DMS53 (cell line): ENCODE results near the gene SAP30BP.
"Not testable (repeated sequence)": the region's sequence is repeated elsewhere in the genome, so short reads cannot be mapped to it uniquely, and the experiment has no call there.

ENCODE experiments used
- DNase-seq: peaks from one replicate; lab custom pipeline; 2025; lab: John Stamatoyannopoulos, UW

SAP30BP gene

DNA sequence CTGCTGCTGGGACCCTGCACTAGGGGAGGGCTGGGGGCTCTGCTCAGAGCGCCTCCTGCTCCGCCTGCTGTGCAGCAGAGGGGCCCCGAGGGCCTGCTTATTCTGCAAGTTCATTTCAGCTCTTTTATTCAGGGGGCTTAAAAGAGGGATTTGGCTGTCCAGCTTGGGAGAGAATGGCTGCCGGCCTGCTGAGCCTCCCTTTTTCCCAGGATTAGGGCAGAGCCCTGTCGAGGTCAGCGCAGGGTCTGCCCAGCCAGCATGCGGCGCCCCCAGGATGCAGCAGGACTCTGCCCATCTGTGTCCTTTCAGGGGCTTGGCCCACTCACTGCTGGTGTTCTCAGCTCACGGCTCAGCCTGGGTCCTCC is 32.8 kb upstream of the SAP30BP start:
- no peak for DNase-seq

- peak; percentile 31 for DNase-seq
Measured at GRCh38 chr17:75634754-75635609, 32.2 kb upstream of the SAP30BP start.

GRCh38 chr17:75635610-75636202 is 31.4 kb upstream of the SAP30BP start:
- DNase-seq: peak; percentile 27

GRCh38 chr17:75636381-75637142 is 30.6 kb upstream of the SAP30BP start:
- no peak for DNase-seq

DNA sequence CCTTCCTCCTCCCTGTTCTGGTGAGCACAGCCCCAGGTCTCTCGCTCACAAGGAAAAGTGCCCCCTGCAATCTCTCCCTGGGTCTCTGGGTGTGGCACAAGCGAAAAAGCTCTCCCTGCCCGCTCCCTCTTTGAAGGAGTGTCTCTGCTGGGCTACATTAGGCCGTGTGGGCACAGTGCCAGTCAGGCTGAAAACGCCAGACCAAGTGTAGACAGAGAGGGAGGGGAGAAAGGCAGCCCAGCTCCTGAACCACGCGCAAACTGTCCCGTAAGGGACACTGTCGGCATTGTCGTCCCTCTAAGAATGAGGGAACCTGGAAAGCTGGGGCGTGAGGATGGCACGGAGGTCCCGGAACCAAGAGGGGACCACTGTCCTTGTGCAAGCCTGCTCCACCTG is 30.0 kb upstream of the SAP30BP start:
- no peak for DNase-seq

GRCh38 chr17:75637551-75637950 is 29.6 kb upstream of the SAP30BP start:
- DNase-seq: no peak

DNA sequence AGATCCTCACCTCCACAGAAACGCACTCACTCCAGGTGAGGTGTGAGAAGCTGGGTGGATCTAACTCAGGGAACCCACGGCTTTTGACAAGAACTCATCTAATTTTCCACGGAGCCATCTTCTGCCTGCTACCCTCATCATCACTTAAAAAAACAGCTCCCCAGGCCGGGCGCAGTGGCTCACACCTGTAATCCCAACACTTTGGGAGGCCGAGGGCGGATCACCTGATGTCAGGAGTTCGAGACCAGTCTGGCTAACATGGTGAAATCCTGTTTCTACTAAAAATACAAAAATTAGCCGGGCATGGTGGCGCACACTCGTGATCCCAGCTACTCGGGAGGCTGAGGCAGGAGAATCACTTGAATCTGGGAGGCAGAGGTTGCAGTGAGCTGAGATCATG is 29.1 kb upstream of the SAP30BP start:
- not testable (repeated sequence) for DNase-seq

DNA sequence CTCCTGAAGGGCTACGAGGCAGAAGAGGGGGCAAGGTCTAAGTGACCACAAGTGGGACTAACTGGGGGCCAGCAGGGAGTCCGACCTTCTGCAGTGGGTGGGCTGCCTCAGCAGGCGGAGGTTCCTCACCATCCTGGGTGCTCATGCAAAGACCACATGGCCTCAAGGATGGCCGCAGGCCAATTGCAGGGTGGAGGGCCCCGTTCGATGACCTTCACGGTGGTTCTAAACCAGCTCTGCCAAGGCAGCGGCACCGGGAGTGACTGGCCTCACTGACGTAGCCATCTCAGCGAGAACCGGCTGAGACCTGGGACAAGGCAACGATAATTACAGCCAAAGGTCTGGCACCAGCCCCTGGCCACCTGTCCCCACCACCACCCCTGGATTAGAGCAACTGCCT is 28.2 kb upstream of the SAP30BP start:
- no peak for DNase-seq

- peak; percentile 51 for DNase-seq
Measured at GRCh38 chr17:75639327-75639726, 27.8 kb upstream of the SAP30BP start.

DNA sequence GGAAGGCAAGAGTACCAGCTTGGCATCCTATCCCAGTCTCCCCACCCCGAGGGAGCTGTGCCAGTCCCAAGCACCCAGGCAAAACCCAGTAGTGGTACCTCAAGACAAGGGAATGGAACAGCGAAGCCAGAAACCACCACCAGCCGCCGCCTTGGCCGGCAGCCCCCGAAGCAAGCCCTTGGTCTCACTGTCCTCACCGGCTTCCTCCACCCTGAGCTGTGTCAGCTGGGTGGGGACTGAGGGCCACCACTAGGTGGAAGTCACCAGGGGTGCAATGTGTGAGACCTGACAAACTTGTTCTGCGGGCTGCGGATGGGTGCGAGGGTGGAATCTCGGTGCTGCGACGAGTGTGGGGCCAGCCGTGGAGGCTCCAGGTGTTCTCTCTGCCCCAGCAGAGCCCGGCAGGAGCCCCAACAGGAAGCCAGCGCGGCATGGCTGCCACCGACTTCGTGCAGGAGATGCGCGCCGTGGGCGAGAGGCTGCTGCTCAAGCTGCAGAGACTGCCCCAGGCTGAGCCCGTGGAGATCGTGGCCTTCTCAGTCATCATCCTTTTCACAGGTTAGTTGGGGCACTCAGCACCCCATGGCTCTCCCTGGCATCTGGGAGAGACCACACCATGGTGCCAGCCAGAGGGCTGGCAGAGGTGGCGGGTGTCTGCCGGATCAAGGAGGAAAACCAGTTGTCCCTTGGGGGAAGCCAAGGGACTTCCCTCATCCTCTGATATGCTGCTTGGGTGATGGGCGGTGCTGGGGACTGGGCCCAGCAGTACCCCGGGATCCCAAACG is 27.2 kb upstream of the SAP30BP start:
- peak; percentile 96 for DNase-seq

DNA sequence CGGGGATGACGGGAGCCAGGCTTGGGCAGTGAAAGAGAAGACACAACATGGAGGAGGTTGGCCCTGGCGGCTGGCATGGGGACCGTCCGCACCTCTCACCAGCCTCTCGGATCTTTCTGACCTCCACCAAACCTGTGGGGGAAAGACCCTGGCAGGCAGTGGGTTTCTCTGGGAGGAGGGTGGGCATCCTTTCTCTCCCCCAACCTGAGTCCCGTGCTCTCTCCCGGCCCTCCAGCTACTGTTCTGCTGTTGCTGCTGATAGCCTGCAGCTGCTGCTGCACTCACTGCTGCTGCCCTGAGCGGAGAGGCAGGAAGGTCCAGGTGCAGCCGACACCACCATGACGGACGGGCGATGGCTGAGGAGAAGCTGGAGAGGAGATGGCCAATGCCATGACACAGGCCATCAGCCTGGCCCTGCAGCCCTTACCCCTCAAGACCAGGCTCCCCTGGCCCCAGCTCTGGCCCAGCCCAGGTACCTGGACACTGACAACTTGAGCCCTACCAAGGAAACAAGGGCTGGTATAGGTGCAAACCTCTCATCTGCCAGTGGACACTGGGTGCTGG is 26.5 kb upstream of the SAP30BP start:
- DNase-seq: peak; percentile 38

DNA sequence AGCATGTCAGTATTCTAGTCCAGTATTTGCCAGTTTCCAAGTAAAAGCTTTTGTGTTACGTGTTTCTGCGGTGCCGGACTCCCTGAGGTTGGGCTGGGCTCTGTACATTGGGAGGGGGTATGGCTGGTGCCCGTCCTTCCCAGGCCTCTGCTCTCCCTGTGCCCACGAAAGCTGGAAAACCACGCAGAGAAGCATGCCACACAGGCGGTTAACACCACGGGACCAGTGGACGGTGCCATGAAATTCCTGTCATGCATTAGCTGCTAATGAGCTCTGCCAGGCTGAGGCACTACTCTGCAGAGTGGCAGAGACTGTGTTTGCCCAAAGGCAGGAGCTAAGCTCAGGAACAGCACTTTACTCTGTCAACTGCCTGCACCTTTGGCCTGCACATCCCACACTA is 25.8 kb upstream of the SAP30BP start:
- peak; percentile 40 for DNase-seq

GRCh38 chr17:75642182-75642783 is 24.9 kb upstream of the SAP30BP start:
- peak; percentile 92 for DNase-seq

DNA sequence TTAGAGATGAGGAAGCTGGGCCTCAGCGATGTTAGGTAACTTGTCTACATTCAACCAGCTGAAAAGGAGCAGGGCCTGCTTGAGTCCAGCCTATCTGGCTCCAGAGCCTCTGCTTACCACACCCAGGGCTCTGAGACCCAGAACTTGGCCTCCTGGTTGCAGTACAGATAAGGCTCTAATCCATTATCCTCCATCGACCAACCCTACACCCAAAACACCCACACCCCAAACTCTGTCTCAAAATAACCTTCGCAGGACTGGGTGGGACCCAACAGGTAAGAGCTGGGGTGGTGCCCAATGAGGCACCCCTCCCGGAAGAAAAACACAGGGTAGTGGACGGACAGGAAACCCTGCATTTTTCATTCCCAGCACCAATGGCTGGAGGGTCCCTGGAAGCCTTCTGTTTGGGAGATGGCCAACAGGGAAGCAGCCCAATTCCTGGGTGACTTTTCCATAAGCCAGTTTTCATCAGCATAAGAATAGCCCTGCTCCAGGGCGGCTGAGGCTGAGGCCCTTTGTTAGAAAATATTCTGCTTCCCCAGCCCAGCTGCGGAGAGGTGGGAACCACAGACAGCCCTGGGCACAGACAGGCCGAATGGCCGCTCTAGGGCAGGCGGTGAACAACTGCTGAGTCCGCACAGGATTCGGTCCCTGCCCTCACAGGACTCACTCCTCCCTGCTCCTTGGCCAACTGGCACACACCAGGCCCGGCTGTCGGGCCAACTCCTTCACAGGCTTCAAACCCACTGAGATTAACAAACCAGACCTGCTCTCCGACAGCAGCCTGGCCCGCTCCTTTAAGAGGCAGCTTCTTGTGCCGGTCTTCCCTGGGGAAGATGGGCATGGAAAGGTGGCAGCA is 24.1 kb upstream of the SAP30BP start:
- peak; percentile 58 for DNase-seq

DNA sequence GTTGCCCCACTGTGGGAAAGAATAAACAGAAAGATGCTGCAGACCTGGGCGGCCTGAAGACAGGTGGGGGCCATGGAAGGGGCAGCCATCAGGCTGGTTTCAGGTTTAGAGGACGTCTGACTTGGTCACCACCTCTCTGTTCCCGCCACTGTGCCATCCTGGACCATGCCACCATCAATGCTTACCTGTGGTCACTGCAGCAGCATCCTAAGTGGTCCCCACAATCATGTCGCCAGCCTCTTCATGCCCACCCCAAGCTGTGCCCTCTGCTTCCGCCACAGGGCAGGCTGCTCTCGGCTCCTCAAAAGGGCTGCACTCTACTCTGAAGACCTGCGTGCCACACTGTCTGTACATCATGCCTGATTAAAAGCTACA is 23.5 kb upstream of the SAP30BP start:
- DNase-seq: no peak

DNA sequence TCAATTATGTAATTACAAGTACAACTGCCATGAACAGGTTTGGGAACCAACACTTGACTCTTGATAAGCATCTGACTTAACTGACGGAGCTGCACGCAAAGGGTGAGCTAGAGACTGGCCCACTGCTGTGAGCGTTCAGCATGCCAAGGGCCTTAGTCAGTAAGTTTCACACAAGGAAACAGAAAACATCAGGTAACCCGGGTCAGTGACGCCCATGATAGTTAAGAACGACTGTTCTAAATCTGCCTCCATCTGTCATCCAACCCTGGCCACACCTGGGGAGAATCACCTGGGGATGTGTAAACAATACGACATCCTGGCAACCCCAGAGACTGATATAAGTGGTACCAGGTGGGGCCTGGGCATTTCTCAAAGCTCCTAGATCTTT is 21.6 kb upstream of the SAP30BP start:
- peak; percentile 99 for DNase-seq

- peak; percentile 98 for DNase-seq
Measured at GRCh38 chr17:75645889-75646637, 21.1 kb upstream of the SAP30BP start.

DNA sequence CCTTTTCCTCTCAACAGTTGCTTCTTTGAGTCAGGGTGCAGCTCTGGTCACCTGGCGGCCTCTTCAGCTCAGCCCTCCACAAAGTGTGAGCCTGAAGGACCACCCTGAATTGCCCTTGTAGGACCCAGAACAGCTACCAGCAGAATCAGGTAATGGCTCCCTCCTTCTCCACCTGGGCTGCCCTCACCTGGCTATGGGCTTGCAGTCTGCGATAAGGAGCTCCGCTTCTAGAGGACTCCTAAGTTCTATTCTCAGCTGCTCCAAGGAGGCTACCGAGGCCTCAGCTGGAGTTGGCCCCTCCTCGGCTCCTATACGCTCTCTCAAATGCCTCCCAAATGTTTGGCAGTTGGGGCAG is 20.5 kb upstream of the SAP30BP start:
- DNase-seq: no peak

DNA sequence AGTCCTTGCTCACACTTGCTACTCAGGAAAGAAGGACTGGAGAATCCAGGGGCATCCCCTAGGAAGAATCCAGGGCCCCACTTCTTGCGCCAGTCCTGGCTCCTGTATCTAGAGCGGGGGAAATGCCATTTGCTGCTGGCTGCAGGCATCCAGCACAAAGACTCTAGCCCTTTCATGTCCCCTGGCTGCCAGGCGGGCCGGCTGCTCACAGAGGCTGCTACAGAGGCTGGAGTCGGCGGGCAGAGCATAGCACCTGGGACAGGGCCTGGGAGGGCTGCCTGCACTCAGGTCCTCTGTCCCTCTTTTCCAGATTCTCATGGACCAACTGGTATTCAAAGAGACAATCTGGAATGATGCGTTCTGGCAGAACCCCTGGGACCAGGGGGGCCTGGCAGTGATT is 20.1 kb upstream of the SAP30BP start:
- DNase-seq: peak; percentile 63

GRCh38 chr17:75647921-75648320 is 19.2 kb upstream of the SAP30BP start:
- no peak for DNase-seq
